ENCODE measurements around the gene INPP5A.

GRCh38 chr10:132689721-132690360 is 152.3 kb downstream of the INPP5A start:
- no peak for TF ChIP-seq EZH2phosphoT487 (IDR thresholded peaks at IDR 0.05; ENCODE audit: low read depth, severe bottlenecking, unreplicated experiment)
- no peak for TF ChIP-seq CTCF (IDR thresholded peaks at IDR 0.05; ENCODE audit: poor library complexity)
- no peak for TF ChIP-seq EZH2 (IDR thresholded peaks at IDR 0.05; ENCODE audit: borderline replicate concordance)
